Measurements from ENCODE around the gene PCCA.

Gene PCCA

DNA sequence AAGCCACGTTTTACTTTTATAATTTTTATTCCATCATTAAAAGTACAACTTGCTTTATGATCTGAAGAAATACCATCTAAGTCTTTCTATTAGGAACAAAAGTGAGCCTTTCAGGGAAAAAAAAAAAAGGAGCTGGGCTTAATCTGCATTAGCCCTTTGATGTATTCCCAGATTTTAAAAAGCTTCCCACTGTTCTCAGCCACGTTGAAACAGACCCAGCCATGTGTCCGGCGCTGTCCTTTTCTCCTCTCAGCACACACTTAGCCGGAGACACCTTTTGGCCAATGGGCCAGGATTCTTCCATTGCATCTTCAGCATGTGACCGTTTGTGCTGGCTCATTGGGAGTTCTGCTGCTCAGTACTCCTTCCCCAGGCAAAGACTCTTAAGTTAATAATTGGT lies 394.2 kb downstream of the PCCA start:
- no peak overlapping the region for H3K27ac ChIP-seq
- TF ChIP-seq, protein P1, sequence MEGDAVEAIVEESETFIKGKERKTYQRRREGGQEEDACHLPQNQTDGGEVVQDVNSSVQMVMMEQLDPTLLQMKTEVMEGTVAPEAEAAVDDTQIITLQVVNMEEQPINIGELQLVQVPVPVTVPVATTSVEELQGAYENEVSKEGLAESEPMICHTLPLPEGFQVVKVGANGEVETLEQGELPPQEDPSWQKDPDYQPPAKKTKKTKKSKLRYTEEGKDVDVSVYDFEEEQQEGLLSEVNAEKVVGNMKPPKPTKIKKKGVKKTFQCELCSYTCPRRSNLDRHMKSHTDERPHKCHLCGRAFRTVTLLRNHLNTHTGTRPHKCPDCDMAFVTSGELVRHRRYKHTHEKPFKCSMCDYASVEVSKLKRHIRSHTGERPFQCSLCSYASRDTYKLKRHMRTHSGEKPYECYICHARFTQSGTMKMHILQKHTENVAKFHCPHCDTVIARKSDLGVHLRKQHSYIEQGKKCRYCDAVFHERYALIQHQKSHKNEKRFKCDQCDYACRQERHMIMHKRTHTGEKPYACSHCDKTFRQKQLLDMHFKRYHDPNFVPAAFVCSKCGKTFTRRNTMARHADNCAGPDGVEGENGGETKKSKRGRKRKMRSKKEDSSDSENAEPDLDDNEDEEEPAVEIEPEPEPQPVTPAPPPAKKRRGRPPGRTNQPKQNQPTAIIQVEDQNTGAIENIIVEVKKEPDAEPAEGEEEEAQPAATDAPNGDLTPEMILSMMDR (IDR thresholded peaks at IDR 0.05), result no peak
- no peak overlapping the region for H3K4me3 ChIP-seq
- no peak for DNase-seq (ENCODE audit: low spot score)

DNA sequence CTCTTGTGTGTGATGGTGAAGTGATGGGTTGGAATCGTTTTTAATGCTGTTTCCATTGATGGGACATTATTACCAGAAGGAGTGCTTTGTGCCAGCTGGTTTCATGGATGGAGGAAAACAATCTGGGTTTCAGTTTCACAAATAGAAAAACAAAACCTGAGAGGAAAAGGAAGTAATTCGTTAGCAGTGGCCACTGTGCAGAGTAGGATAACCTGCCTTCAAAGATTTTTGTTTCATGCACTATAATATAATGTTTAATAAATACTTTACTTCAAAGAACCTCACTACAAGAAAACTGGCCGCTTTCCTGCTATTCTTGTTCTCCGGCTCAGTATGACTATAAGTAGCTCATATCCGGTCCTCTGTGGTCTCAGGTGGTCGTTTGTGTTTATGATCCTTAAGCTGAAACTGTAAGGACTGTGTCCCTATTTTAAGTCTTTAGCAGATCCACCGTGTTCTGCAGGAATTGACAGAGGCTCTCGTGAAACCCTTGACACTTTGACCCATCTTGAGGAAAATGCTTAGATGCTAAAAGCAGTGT lies 395.0 kb downstream of the PCCA start:
- no peak for DNase-seq (ENCODE audit: low spot score)

DNA sequence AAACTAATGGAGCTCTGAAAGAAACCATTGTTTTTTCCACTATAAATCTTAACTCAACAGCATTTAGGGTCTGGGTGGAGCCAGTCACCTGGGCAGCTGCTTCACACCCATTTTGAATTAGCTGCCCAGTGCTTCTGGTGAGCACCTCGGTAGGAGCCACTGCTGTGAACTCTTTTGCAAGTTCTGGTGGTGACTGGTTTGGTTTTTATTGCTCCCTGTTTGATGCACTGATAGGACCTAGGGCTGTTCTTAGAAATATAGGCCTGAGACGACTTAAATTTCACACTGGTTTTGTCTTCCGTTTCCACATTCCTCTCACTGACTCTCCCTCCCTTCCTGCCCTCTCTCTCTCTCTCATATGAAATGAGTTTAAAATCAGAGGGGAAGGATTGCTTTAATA lies 395.8 kb downstream of the PCCA start:
- H3K27ac ChIP-seq, result no peak overlapping the region
- DNase-seq (ENCODE audit: low spot score), result no peak
- H3K4me3 ChIP-seq, result no peak overlapping the region
- TF ChIP-seq, protein P1 (IDR thresholded peaks at IDR 0.05), result no peak

More for the DNA sequence above, 395.0 kb downstream of the PCCA start:
- TF ChIP-seq, protein P1 (IDR thresholded peaks at IDR 0.05), result no peak
- H3K27ac ChIP-seq, result no peak overlapping the region
- no peak overlapping the region for H3K4me3 ChIP-seq

DNA sequence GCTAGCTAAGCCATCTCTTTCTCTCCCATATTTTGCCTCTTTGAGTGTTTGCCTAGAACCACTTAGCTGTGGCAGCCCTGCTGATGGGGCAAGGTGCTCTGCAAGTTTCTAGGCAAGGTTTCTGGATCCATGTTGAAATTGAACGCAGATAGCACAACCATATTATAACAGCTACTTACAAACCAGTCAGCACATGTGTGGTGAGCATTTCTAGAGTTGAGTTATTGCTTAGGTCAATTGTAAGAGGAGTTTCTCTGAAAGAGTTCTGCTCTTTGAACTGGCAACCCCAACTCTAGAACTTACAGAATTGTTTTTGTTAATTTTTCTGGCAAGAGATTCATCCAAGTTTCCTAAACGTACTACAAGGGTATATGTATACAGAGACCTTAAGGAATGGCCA lies 396.4 kb downstream of the PCCA start:
- TF ChIP-seq, protein P1 (IDR thresholded peaks at IDR 0.05), result no peak
- Histone ChIP-seq H3K27ac (no peak overlapping the region), H3K4me3 (no peak overlapping the region)
- DNase-seq (ENCODE audit: low spot score), result no peak

DNA sequence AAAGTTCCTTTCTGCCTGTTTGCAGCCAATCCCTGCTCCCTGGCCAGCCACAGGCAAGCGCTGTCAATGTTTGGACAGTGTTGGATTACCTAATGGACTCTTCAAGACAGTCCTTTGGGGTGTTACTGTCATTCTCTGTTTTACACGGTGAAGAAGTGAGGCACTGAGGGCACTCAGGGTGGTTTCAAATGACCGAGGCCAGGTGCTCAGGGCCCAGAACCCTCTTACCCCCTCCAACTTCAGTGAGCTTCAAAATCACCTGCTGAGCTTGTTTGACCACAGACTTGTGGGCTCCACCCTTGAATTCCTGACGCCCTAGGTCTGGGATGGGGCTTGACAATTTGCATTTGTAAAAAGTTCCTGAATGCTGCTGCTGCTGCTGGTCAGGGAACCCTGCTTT lies 401.8 kb downstream of the PCCA start:
- TF ChIP-seq, protein P1 (IDR thresholded peaks at IDR 0.05), result no peak
- Histone ChIP-seq H3K4me3 (no peak overlapping the region), H3K27ac (no peak overlapping the region)
- no peak for DNase-seq (ENCODE audit: low spot score)

DNA sequence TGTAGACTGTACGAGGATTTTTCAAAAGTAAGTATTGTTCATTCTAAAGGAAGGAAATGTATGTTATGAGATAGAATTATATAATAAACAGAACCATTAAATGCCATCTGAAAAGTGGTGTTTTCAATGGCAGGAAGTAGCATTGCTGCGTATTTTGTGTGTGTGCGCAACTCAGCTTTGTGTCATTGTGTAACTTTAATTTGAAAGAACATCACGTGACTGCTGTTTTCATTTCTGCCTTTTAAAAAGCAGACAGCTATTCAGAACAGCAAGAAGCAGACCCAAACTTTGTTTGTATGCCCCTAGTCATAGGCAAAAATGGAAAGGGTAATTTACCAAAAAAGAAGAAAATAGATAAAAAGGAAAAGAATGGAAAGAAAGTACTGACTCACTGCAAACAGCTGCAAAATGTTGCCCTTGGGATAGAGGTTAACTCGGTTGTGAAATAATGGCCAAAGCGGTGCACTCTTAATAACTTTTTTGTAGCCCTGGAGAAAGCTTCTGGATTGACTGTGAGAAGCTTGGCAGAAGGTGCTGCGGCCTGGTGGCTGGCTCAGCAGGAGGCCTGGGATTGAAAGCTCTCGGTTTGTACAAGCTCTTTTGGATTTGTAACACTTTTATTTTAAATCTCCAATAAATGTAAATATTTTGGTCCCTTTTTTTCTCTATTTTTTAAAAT lies 402.4 kb downstream of the PCCA start:
- Histone ChIP-seq H3K4me3 (no peak overlapping the region), H3K27ac (no peak overlapping the region)
- DNase-seq (ENCODE audit: low spot score), result no peak
- TF ChIP-seq, protein P1 (IDR thresholded peaks at IDR 0.05), result no peak

DNA sequence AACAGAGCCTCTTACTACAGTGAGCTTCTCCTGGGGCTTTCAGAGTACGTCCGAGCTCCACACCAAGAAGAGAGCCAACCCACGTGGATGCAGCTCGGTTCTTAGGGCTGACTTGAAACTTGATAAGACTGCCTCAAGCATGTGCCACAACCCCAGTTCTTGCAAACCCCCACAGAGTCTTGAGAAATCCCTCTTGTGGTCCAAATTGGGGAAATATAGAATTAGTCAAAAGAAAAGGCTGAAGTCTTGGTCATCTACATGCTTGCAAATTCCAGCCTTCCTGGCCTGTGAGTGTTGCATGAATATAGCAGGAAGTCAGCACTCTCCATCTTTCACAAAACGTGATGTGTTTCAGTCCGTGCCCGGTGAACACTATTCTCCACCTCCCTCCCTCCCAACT lies 404.5 kb downstream of the PCCA start:
- DNase-seq (ENCODE audit: low spot score), result no peak
- no peak overlapping the region for H3K4me3 ChIP-seq
- no peak overlapping the region for H3K27ac ChIP-seq
- TF ChIP-seq, protein P1 (IDR thresholded peaks at IDR 0.05), result no peak

Data from coronary artery (tissue), 2 donors.